ENCODE measurements around the gene UBE2E2.

UBE2E2 gene

DNA sequence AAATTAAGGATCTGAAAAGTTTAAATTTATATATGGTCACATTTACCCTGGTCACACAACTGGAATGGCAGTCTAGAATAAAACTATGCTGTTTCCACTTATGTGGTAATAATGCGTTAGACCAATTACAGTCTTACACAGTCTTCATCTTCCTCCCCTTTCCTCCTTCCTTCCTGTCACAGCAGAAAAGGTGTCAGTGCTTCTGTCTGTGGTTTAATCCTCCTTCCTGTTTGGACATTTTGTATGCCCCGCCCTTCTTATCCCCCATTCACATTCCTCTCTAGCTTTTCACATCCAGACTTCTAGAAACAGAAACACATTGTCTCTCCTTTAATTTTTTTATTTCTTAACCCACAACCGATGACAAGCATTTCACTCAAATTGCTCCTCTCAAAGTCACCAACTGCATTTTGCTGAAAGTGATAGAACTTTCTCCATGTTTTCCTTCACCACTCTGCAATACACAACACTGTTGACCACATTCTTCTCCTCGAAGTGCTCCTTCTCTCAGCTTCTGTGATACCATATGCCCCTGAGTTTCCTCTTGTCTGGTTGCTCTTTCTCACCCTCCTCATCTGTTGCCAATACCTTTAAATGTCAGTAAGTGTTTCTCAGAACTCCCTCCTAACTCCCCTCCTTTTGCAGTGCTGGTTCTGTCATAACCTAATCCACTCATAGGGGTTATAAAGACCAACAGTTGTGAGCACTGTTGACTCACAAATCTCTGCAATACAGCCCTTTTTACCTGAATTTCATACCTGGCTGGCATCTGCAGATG, 271.6 kb downstream of the UBE2E2 start:
- TF ChIP-seq GLIS3 (CRISPR knock-in tag; IDR thresholded peaks at IDR 0.05), result no peak
- no peak for TF ChIP-seq PPARA (CRISPR knock-in tag; IDR thresholded peaks at IDR 0.05; ENCODE audit: borderline replicate concordance)
- TF ChIP-seq ARNTL (CRISPR knock-in tag; IDR thresholded peaks at IDR 0.05; ENCODE audit: borderline replicate concordance, low read depth), result no peak
- no peak for TF ChIP-seq ZC3H10 (CRISPR knock-in tag; IDR thresholded peaks at IDR 0.05)
- TF ChIP-seq ZNF565 (CRISPR knock-in tag; conservative IDR thresholded peaks at IDR 0.05; ENCODE audit: low read depth), result no peak
- TF ChIP-seq ESRRG (CRISPR knock-in tag; IDR thresholded peaks at IDR 0.05), result no peak
- no peak for ATAC-seq

DNA sequence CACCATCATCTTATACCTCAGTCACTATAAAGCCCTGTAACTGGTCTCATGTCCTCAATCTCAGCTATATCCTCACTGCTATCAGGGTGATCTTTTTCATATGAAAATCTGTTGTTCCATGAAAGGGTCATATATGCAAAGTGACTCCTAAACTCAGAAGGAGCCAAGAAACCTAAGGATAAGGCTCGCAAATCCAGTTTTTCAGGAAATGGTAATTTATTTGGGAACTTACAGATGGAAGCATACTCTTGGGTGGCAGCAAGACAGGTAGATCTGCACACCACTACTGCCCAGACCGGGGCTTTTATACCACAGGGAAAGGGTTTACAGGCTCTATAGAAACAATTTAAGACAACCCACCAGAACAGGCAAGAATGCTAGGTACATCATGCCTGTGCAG, 272.3 kb downstream of the UBE2E2 start:
- no peak for ATAC-seq
- TF ChIP-seq ZNF70 (CRISPR knock-in tag; IDR thresholded peaks at IDR 0.05) (no peak), ZNF8 (CRISPR knock-in tag; IDR thresholded peaks at IDR 0.05) (no peak)

DNA sequence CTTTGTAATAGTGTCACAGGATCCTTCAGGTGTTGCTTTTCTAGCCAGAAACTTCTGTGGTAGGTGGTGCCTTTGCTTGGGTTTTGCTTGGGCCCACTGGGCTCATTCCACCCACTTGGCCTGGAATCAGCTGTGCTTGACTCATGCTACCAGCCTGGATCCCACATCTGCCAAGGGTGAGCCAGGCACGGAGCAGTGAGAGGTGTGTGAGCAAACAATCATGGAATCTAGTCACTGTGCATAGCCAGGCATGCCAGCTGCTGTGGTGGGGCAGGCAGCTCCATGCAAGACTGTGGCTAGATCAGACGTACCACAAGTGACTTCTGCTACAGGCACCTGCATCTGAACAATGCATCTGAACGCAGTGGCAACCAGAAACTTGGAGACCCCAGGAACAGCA, 275.9 kb downstream of the UBE2E2 start:
- ATAC-seq, result no peak
- TF ChIP-seq GLIS3 (CRISPR knock-in tag; IDR thresholded peaks at IDR 0.05), result no peak
- no peak for TF ChIP-seq ZC3H10 (CRISPR knock-in tag; IDR thresholded peaks at IDR 0.05)
- TF ChIP-seq PPARA (CRISPR knock-in tag; IDR thresholded peaks at IDR 0.05; ENCODE audit: borderline replicate concordance), result no peak
- no peak for TF ChIP-seq OSR1 (CRISPR knock-in tag; IDR thresholded peaks at IDR 0.05)
- no peak for TF ChIP-seq ARNTL (CRISPR knock-in tag; IDR thresholded peaks at IDR 0.05; ENCODE audit: borderline replicate concordance, low read depth)
- no peak for TF ChIP-seq ZFP30 (CRISPR knock-in tag; IDR thresholded peaks at IDR 0.05)
- no peak for TF ChIP-seq SNAI2 (CRISPR knock-in tag; IDR thresholded peaks at IDR 0.05)
- no peak for TF ChIP-seq ISL1 (CRISPR knock-in tag; IDR thresholded peaks at IDR 0.05)
- TF ChIP-seq, protein P1, sequence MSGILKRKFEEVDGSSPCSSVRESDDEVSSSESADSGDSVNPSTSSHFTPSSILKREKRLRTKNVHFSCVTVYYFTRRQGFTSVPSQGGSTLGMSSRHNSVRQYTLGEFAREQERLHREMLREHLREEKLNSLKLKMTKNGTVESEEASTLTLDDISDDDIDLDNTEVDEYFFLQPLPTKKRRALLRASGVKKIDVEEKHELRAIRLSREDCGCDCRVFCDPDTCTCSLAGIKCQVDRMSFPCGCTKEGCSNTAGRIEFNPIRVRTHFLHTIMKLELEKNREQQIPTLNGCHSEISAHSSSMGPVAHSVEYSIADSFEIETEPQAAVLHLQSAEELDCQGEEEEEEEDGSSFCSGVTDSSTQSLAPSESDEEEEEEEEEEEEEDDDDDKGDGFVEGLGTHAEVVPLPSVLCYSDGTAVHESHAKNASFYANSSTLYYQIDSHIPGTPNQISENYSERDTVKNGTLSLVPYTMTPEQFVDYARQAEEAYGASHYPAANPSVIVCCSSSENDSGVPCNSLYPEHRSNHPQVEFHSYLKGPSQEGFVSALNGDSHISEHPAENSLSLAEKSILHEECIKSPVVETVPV (CRISPR knock-in tag; IDR thresholded peaks at IDR 0.05), result no peak
- no peak for TF ChIP-seq CSDC2 (CRISPR knock-in tag; IDR thresholded peaks at IDR 0.05)
- no peak for TF ChIP-seq TCF4 (CRISPR knock-in tag; IDR thresholded peaks at IDR 0.05; ENCODE audit: borderline replicate concordance)
- TF ChIP-seq BACH2 (CRISPR knock-in tag; IDR thresholded peaks at IDR 0.05; ENCODE audit: borderline replicate concordance), result no peak

DNA sequence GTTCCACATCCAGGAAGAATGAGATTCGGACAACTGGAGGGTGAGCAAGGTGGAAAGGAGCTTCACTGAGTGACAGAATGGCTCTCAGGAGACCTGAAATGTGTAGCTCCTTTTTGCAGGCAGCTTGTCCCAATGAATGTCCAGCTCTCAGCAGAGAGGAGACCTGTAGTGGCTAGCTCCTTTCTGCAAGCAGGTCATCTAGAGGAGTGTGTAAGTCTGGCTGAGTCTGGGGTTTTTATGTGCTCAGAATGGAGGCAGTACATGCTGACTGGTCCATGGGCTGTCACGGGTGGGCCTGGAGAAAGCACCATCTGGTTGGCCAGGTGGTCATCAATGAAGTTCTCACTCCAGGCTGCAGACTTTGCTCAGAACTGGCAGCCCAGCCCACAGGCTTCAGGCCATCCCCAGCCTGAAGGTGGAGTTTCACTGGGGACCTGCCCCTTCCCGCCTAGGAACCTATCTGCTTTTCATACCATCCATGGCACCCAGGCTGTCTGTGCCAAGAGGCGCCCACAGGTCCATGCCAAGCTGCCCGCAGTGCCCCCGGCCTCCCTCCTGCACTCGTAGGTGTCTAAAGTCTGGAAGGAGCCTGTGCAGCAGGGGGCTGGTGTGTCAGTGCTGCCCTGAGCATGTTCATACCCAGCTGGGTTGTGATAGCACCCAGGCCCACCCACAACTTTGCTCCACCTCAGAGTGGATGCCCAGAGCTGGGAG, 276.6 kb downstream of the UBE2E2 start:
- TF ChIP-seq GLIS3 (CRISPR knock-in tag; IDR thresholded peaks at IDR 0.05) (no peak), BACH2 (CRISPR knock-in tag; IDR thresholded peaks at IDR 0.05; ENCODE audit: borderline replicate concordance) (no peak), PPARA (CRISPR knock-in tag; IDR thresholded peaks at IDR 0.05; ENCODE audit: borderline replicate concordance) (no peak), RARB (CRISPR knock-in tag; IDR thresholded peaks at IDR 0.05) (no peak), ZFP3 (CRISPR knock-in tag; IDR thresholded peaks at IDR 0.05) (no peak), ISL1 (CRISPR knock-in tag; IDR thresholded peaks at IDR 0.05) (no peak)
- TF ChIP-seq, protein P1 (CRISPR knock-in tag; IDR thresholded peaks at IDR 0.05), result no peak
- TF ChIP-seq, protein P2, sequence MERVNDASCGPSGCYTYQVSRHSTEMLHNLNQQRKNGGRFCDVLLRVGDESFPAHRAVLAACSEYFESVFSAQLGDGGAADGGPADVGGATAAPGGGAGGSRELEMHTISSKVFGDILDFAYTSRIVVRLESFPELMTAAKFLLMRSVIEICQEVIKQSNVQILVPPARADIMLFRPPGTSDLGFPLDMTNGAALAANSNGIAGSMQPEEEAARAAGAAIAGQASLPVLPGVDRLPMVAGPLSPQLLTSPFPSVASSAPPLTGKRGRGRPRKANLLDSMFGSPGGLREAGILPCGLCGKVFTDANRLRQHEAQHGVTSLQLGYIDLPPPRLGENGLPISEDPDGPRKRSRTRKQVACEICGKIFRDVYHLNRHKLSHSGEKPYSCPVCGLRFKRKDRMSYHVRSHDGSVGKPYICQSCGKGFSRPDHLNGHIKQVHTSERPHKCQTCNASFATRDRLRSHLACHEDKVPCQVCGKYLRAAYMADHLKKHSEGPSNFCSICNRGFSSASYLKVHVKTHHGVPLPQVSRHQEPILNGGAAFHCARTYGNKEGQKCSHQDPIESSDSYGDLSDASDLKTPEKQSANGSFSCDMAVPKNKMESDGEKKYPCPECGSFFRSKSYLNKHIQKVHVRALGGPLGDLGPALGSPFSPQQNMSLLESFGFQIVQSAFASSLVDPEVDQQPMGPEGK (CRISPR knock-in tag; IDR thresholded peaks at IDR 0.05; ENCODE audit: borderline replicate concordance), result no peak
- ATAC-seq, result no peak

DNA sequence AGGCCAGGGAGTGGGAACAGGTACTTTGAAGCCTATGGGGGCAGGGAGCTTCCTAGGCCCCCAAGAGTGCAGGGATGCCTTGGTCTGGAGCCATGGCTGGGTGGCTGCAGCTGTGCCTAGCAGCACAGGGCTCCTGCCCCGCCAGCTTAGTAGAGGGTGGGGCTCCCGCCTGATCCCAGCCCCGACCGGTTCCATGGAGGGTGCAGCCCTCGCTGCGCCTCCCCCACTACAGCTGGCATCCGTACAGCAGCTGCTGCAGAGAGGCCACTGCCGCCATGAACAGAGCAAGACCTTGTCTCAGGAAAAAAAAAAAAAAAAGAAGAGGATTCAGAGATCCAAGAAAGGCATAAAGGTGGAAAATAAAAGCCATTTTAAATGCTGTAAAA, 277.2 kb downstream of the UBE2E2 start:
- no peak for ATAC-seq
- TF ChIP-seq, protein P1 (CRISPR knock-in tag; IDR thresholded peaks at IDR 0.05), result no peak
- no peak for TF ChIP-seq ISL1 (CRISPR knock-in tag; IDR thresholded peaks at IDR 0.05)
- TF ChIP-seq, protein P2 (CRISPR knock-in tag; IDR thresholded peaks at IDR 0.05; ENCODE audit: borderline replicate concordance), result no peak
- TF ChIP-seq ZC3H10 (CRISPR knock-in tag; IDR thresholded peaks at IDR 0.05), result no peak
- no peak for TF ChIP-seq ZNF70 (CRISPR knock-in tag; IDR thresholded peaks at IDR 0.05)
